Amniotic epithelial cell (primary cell): ENCODE measurements around the gene UBN1.
"Not testable (repeated sequence)": the region's sequence is repeated elsewhere in the genome, so short reads cannot be mapped to it uniquely, and the experiment has no call there.

Source experiments
- DNase-seq: peaks from one replicate; pipeline ENCODE4 v3.0.0-alpha.2; 2010; ENCODE audit warnings: low read depth

The UBN1 gene

GRCh38 chr16:4909825-4910224 is 62.5 kb downstream of the UBN1 start:
- DNase-seq: no peak

GRCh38 chr16:4910828-4911227 is 63.5 kb downstream of the UBN1 start:
- DNase-seq: no peak

DNA sequence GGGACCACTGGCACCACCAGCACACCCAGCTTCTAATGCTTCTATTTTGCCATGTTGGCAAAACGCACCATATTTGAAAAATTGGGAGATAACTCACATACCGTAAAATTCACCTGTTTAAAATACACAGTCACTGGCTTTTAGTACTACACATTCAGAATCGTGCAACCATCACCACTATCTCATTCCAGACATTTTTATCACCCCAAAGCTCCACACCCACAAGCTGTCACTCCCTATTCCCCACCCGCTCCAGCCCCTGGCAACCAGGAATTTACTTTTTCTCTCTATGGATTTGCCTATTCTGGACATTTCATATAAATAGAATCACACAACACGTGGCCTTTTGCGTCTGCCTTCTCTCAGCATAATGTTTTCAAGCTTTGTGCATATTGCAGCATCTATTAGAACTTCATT is 64.7 kb downstream of the UBN1 start:
- peak; percentile 91 for DNase-seq

- no peak for DNase-seq
Measured at GRCh38 chr16:4913130-4913773, 66.0 kb downstream of the UBN1 start.

DNA sequence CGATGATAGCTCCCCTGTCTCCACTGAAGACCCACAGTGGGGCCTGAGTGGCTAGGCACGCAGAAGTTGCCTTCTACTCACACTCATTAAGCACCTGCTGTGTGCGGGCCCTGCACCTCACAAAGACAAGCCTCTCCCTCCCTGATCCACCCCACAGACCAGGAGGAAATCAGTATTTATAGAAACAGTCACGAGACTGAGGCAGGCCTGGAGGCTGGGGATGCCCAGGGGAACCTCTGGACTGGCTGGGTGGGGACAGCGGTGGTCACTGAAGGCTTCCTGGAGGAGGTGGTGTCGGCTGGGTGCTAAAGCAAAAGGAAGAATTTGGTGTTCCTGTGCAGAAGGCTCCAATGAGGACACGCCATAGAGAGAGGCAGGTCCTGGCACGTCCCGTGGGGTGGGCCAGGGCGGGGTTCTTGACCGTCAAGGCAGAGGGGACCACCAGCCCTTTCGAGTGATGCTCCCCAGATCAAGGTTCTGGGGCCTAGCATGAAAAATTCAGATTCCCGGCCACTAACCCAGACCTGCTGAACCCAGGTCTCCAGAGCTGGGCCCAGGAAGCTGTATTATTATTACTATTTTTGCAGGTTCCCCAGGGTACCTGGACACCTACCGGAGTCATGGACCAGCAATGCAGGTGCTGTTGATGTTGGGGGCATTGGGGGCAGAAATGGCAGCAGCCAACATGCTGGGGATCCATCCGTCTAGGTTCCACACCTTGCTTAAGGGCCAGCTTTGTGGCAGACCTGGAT is 66.7 kb downstream of the UBN1 start:
- DNase-seq: no peak

DNA sequence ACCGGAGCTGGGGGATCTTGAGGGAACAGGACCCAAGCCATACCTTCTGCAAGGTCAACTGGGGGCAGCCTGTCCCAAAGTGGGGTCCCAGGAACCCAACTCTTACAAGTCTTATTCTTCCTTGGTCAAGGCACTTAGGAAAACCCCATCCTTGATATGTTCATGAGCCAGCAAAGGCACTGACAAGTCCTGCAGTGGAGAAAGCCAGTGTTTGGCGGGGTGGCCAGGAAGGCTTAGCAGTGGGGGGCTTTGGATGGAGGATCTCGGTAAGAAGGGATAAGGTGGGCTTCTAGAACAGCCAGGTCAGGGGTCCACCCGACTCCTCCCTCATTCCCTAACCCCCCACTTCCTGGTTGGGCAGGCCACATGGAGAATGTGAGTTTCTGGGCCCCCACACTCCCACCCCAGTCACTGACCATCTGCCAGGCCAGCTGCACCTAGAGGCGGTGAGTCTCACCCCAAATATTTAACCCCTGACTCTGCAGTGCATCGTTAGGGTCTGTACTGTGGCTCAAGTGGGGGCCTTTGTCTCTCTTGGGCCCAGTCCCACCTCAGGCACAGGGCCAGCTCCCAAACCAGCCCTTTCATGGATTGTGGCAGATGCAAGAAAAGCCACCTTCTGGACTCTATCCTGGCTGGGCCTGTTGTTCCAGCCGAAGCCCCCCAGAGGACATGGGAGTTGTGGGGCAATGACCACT is 67.4 kb downstream of the UBN1 start:
- DNase-seq: no peak

DNA sequence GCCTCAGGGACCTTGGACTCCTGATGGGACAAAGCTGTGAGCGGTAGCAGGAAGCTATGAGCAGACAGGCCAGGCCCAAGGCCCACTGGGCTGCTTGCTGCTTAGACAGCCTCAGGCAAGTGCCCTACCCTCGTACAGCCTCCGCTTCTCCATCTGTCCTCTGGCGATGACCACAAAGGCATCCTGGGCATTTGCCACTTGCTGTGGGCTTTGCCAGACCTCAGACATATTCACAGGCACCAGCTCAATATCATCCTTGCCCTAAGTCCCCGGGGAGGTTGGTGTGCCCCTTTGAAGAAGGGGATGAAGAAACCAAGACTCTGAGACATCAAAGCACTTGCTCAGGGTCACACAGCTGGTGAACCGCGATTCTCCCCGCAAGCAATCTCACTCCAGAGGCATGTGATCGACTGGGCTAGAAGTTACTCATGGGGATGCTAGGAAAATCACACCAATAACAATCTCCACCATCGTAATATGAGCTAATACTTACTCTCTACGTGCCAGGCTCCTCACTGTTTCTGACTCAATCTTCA is 68.0 kb downstream of the UBN1 start:
- DNase-seq: peak; percentile 93

DNA sequence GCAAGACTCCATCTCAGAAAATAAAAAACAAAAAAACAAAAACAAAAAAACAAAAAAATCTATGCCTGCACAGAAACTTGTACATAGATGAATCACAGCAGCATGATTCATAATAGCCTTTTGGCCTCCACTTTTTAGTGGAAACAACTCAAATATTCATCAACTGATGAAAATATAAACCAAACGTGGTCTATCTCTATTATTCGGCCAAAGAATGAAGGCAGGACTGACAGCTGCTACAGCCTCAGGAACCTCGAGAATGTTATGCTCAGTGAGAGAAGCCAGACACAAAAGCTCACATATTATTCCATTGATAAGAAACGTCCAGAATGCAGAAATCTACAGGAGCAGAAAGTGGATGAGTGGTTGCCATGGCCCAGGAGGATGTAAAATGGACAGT is 69.8 kb downstream of the UBN1 start:
- DNase-seq: peak; percentile 91

DNA sequence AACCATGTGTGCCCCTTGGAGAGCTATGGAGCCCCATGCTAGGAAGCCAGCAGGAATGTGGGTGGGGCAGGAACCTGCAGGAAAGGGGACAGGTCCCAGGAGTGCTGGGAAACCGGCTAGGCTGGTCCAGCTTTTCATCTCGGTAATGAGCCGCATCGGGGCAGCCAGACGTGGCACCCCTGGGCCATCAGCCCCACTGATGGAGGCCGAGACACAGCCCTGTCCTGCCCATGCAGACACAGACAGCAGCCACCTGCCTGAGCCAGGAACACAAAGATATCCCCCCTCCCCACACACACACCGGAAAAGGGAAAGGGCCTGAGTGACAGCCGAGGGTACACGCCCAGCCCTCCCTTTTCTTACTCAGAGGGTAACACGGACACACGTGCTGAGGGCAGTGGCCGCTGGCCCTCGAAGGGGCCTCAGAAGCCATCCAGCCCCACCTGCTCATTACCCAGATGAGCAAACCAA is 71.5 kb downstream of the UBN1 start:
- no peak for DNase-seq

GRCh38 chr16:4920826-4921225 is 73.5 kb downstream of the UBN1 start:
- DNase-seq: peak; percentile 32

DNA sequence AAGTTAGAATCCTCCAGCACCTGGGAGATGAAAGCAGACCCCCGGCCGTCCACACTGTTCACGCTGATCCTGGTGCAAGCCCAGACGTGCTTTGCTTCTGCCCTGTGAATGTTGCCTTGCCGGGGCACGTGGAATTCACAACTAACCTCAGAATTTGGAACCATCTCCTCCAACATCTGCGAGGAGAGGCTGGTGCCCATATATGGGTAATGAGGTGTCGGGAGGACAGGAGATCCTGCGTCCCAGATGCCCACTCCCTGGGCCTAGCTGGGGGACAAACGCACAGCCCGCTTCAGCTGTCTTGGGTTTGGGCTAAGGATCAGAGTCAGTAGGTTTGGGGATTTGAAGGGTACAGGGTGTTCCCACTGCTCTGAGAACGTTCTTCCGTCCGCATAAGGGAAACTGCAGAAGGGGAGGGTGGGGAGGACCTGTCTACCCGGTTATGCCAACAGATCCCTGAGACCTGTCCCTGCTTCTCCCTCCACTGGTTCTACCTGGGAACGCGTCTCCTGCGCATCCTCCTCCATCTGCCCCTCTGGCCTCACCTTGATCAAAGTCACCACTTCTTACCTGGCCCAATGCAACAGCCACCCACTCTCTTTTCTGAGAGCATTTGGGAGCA is 75.6 kb downstream of the UBN1 start:
- DNase-seq: no peak

GRCh38 chr16:4923853-4924252 is 76.6 kb downstream of the UBN1 start:
- DNase-seq: no peak

DNA sequence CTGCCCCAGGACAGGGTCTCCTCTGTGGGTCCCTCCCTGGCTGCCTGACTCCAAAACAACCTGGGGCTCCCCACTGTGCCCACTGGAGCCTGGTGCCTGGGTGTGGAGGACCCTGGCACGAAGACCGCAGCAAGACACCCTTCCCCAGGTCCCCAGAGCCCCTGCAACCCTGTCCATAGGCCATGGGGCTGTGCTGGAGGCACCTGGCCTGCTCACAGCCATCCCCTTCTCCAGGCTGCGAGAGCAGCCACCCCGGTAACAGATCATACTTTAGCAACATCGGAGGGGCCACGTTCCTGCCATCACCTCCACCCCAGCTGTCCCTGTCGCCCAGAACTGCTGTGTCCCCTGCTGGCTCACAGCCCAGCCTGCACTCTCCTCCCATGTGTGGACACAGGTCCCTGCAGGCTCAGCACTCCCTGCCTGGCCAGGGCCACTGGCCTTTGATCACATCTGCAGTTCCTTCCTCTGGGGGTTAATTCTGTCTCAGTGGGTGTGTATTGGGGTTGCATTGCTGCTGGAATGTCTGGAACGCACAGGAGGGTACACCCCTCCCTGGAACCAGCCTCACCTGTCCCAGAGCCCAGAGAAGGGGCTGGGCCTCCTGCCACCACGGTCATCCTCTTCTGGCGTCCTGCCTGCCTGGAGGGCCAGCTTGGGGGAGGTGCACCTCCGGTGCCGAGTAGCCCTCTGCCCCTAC is 77.5 kb downstream of the UBN1 start:
- DNase-seq: no peak

GRCh38 chr16:4925293-4925607 is 78.0 kb downstream of the UBN1 start:
- no peak for DNase-seq

DNA sequence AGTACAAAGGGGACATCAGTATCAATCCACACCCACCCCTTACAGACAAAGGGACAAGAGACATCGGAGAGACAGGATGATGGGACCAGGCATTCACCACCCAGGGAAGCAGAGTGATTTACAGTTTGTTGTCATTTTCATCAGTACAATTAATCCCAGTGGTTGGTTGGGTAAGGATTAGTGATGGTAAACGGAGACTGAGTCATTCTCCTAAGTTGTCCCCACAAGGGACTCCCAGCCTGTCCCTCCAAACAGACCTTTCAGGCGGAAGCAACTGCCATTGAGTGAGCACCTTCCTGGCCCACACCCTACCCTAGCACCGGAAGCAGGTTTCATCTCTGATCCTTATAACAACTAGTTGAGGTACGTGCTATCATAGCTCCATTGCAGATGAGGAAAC is 78.5 kb downstream of the UBN1 start:
- DNase-seq: peak; percentile 42

DNA sequence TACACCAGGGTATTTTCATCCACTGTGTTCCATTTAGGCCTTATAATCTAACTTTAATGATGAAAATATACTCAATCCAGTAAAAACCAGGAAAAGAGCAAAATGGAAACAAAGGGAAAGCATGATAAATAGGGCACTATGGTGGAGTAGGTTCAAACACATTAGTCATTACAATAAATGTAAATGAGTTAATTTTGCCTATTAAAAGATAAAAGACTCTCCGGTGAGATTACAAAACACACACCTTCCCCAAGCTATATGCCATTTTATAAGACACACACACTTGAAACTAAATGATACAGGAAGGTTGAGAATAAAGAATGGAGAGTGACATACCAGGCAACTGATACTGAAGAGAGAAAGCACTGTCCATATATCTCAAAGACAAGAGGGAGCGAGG is 79.6 kb downstream of the UBN1 start:
- no peak for DNase-seq

DNA sequence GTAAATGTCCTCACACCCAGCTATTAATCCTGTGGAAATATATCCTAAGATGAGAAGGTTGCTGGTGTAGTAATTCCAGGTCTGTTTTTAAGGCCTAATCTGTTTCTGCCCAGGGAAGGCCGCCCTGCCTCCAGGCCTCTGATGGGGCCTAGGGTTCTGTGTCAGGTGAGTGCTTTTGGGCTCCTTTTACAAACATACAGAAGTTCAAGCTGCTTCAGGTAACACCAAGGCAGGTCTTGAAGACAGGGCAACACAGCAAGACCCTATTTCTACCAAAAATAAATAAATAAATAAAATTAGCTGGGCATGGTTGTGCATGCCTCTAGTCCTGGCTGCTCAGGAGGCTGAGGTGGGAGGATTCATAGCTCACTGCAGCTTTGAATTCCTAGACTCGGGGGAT is 80.4 kb downstream of the UBN1 start:
- DNase-seq: no peak

DNA sequence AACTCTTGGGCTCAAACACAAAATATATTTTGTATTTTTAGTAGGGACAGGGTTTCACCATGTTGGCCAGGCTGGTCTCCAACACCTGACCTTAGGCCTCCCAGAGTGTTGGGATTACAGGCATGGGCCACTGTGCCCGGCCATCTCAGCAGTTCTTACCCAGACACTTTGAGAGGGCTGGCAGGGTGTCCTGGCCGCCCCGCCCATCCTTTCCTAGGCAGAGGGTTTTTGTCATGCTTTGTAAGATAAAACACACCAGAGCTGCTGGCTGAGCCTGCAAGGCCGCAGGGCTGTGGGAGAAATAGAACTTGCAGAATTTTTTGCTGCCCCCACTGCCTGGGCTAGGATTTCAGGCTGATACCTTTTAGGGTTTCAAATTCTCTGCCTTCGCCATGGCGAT is 80.9 kb downstream of the UBN1 start:
- no peak for DNase-seq

GRCh38 chr16:4929619-4930018 is 82.3 kb downstream of the UBN1 start:
- DNase-seq: not testable (repeated sequence)

- DNase-seq: no peak
Measured at GRCh38 chr16:4931381-4931780, 84.1 kb downstream of the UBN1 start.
